GM12878 (cell line): ENCODE data around the gene TGM6. TPM values are rescaled to one million over a fixed set of nuclear protein-coding genes. Genes with fewer than 3 reads are reported as not detected.
A peak's percentile ranks its signal among the peaks of the same experiment; 100 is the strongest.

ENCODE experiments used
- ATAC-seq: fragments of 200-7000 bp; cut with Tn5 transposase; 3 replicates; pipeline ENCODE4 v1.9.1; 2020; ENCODE audit warnings: mild to moderate bottlenecking, moderate library complexity
- BruUV-seq: library from RNA; stranded (reverse); fragments of 400-500 nt; replicated peaks from 2 replicates; lab custom pipeline; 2021; lab: Mats Ljungman, UMichigan
- CTCF ChIA-PET: fragments of 300-600 bp; sonication (Branson Sonifier 250); formaldehyde crosslinking; extraction: SDS; loops from one replicate; lab custom pipeline; 2021; ENCODE audit warnings: inconsistent platforms; lab: Yijun Ruan, JAX
- POLR2A ChIA-PET: fragments of 350-600 bp; formaldehyde crosslinking; extraction: SDS; loops from one replicate; lab custom pipeline; 2021; ENCODE audit warnings: inconsistent platforms; lab: Charles Lee
- RAD21 ChIA-PET: fragments of 300-600 bp; sonication (Branson Sonifier 250); formaldehyde crosslinking; loops from one replicate; lab custom pipeline; 2023; ENCODE audit warnings: antibody characterized with exemption; ENCODE audit not compliant: unreplicated experiment; lab: Charles Lee
- SMC1A ChIA-PET: fragments of 300-600 bp; sonication (Branson Sonifier 250); formaldehyde crosslinking; loops from one replicate; lab custom pipeline; 2023; ENCODE audit not compliant: unreplicated experiment, uncharacterized antibody; lab: Charles Lee
- DNase-seq: peaks from one replicate; pipeline ENCODE4 v3.0.0-alpha.2; 2011; ENCODE audit warnings: low read depth, low spot score
- FAIRE-seq: peaks from 3 replicates; lab custom pipeline; 2011; peaks lifted over from hg19 to GRCh38; lab: Jason Lieb, UNC
- H2AFZ ChIP-seq: 2 replicates; pipeline ENCODE4 v1.6.0; 2011; ENCODE audit warnings: low read depth, low read length, control low read depth; ENCODE audit not compliant: control insufficient read depth
- H3K27ac ChIP-seq: 2 replicates; pipeline ENCODE4 v1.5.1; 2011; ENCODE audit warnings: control low read depth; ENCODE audit not compliant: control insufficient read depth, insufficient read depth
- H3K27me3 ChIP-seq, 2 experiments: replicated peaks in 1 of 2; 2 replicates each; pipeline versions ENCODE4 v1.6.0 to v1.6.1; 2011; ENCODE audit warnings: low read length in 1 of 2; ENCODE audit not compliant: control insufficient read depth in 2 of 2, insufficient read depth in 2 of 2
- H3K36me3 ChIP-seq, 2 experiments: 2 replicates each; pipeline ENCODE4 v1.5.1; 2011; ENCODE audit warnings: low read length in 1 of 2; ENCODE audit not compliant: control insufficient read depth in 2 of 2, insufficient read depth in 2 of 2
- H3K4me1 ChIP-seq: 2 replicates; pipeline ENCODE4 v1.6.1; 2011; ENCODE audit warnings: mild to moderate bottlenecking, low read length, moderate library complexity, mixed read lengths; ENCODE audit not compliant: control insufficient read depth, insufficient read depth
- H3K4me2 ChIP-seq: 2 replicates; pipeline ENCODE4 v1.6.0; 2011; ENCODE audit warnings: control low read depth; ENCODE audit not compliant: control insufficient read depth, insufficient read depth
- H3K4me3 ChIP-seq: fragments of 200-600 bp; sonication (generic); 2 replicates; pipeline ENCODE4 v1.5.1; 2016
- H3K79me2 ChIP-seq: 2 replicates; pipeline ENCODE4 v1.6.0; 2011; ENCODE audit warnings: low read length; ENCODE audit not compliant: control insufficient read depth, insufficient read depth
- H3K9ac ChIP-seq: 2 replicates; pipeline ENCODE4 v1.8.0; 2011; ENCODE audit warnings: low read length, control low read depth, mixed read lengths; ENCODE audit not compliant: control insufficient read depth, insufficient read depth
- H3K9me3 ChIP-seq: replicated peaks from 3 replicates; pipeline ENCODE4 v1.5.1; 2011; ENCODE audit warnings: mild to moderate bottlenecking, low read length; ENCODE audit not compliant: control insufficient read depth, insufficient read depth
- H4K20me1 ChIP-seq: 2 replicates; pipeline ENCODE4 v1.6.0; 2011; ENCODE audit not compliant: control insufficient read depth, insufficient read depth
- FOXK2 ChIP-seq: fragments of 450-650 bp; IDR thresholded peaks from 2 replicates; pipeline ENCODE4 v1.6.1; 2017; ENCODE audit warnings: mild to moderate bottlenecking, moderate library complexity
- MTA2 ChIP-seq: fragments of 450-650 bp; IDR thresholded peaks from 2 replicates; pipeline ENCODE4 v1.6.1; 2016; ENCODE audit warnings: low read depth, mild to moderate bottlenecking, moderate library complexity
- NFYB ChIP-seq: IDR thresholded peaks from 2 replicates; pipeline ENCODE4 v1.6.1; 2011; ENCODE audit warnings: low read depth, mild to moderate bottlenecking, low read length, improper control_type of control experiment, moderate library complexity; ENCODE audit not compliant: insufficient read depth
- NR2C1 ChIP-seq: fragments of 450-650 bp; IDR thresholded peaks from 2 replicates; pipeline ENCODE4 v1.6.1; 2017; ENCODE audit warnings: antibody characterized with exemption, mild to moderate bottlenecking, moderate library complexity
- POLR2A ChIP-seq: IDR thresholded peaks from 2 replicates; pipeline ENCODE4 v1.6.1; 2011; ENCODE audit warnings: low read depth, mild to moderate bottlenecking, low read length
- POLR2AphosphoS5 ChIP-seq: IDR thresholded peaks from 2 replicates; pipeline ENCODE4 v1.6.1; 2011; ENCODE audit warnings: mild to moderate bottlenecking, low read length, inconsistent platforms
- SIX5 ChIP-seq: IDR thresholded peaks from 2 replicates; pipeline ENCODE4 v1.6.1; 2011; ENCODE audit warnings: mild to moderate bottlenecking, low read depth, low read length, moderate library complexity; ENCODE audit not compliant: severe bottlenecking
- TCF12 ChIP-seq: IDR thresholded peaks from 2 replicates; pipeline ENCODE4 v1.6.1; 2011; ENCODE audit warnings: low read depth, mild to moderate bottlenecking, low read length
- ZBED1 ChIP-seq: IDR thresholded peaks from 2 replicates; pipeline ENCODE4 v1.6.1; 2016; ENCODE audit warnings: borderline replicate concordance
- ZNF384 ChIP-seq: IDR thresholded peaks from 2 replicates; pipeline ENCODE4 v1.6.1; 2012; ENCODE audit warnings: low read depth, mild to moderate bottlenecking, low read length, improper control_type of control experiment, borderline replicate concordance
- ZNF592 ChIP-seq: fragments of 450-650 bp; IDR thresholded peaks from 2 replicates; pipeline ENCODE4 v1.6.1; 2017; ENCODE audit warnings: mild to moderate bottlenecking, moderate library complexity
- WGBS: methylation state at CpG from one replicate; pipeline ENCODE4 v1.1.6; 2016; ENCODE audit warnings: low lambda C conversion rate; ENCODE audit not compliant: insufficient replicate concordance, insufficient coverage; ENCODE audit errors: missing lambda C conversion rate; 5-methylcytosine and 5-hydroxymethylcytosine counted together
- in situ Hi-C: fragments of 300-500 bp; cut with MboI; formaldehyde crosslinking; loops from 9 replicates; pipeline ENCODE4 v1.14.3; 2018; ENCODE audit warnings: mixed read lengths
- intact Hi-C: fragments of 100-400 bp; cut with micrococcal nuclease; formaldehyde crosslinking; loops from one replicate; pipeline ENCODE4 v1.14.2; 2022; ENCODE audit not compliant: unreplicated experiment
- polyA plus RNA-seq, 11 experiments: library from polyadenylated mRNA; depleted of rRNA in 4 of 11; unstranded in 6 of 11; stranded (reverse) in 5 of 11; fragments of >200 nt; fragmentation: Nextera tagmentation in 4 of 11; fragmentation: Illumina TruSeq in 1 of 11; extraction: Ambion mirVana in 4 of 11; extraction: Trizol in 1 of 11; gene quantifications; 1 replicate in 1 of 11; 2 replicates in 10 of 11; pipeline versions ENCODE4 v1.2.1 to v1.2.3, GENCODE V29; 2011 to 2016; ENCODE audit warnings: inconsistent platforms in 2 of 11, missing spikeins in 2 of 11, low read depth in 1 of 11
- total RNA-seq, 4 experiments: library from RNA; depleted of rRNA in 3 of 4; stranded (reverse); fragments of >200 nt in 3 of 4; fragmentation: Illumina TruSeq in 1 of 4; extraction: Trizol in 1 of 4; gene quantifications; 2 replicates each; pipeline versions ENCODE4 v1.2.1 to v1.2.3, GENCODE V29; 2013 to 2021

Gene TGM6
- total and polyA plus RNA-seq, 10 of the 15 experiments (the other 5 are each of a cell fraction or from before 2014, with no cell fraction given): not detected

- no peak for FAIRE-seq
- Histone ChIP-seq H3K9me3 (no peaks in the 10 kb centered on the region), H3K9ac (no peak overlapping the region), H3K27me3 (no peaks in the 10 kb centered on the region)
- no peak for TF ChIP-seq NR2C1
- 0 out of 2 replicates have a peak, but pooled peaks have one; percentile 22 for TF ChIP-seq FOXK2
- TF ChIP-seq, all 136 proteins: peak for 1
- H3K27ac ChIP-seq: no peak overlapping the region
- H2AFZ ChIP-seq: no peak overlapping the region
- no TSS peak for BruUV-seq
- in situ Hi-C loops (no loop called here), intact Hi-C loops (loop anchor here (10.0 kb wide), 1 partner anchor 691 kb away; no protein-coding TSS in a partner anchor)
- DNase-seq (no peak), ATAC-seq (no peak)
- peaks cover 2 to 20% of the 10 kb centered on the region in 2 experiments for H3K36me3 ChIP-seq
- no peaks in the 10 kb centered on the region for H4K20me1 ChIP-seq
- ChIA-PET POLR2A (no interaction called here), RAD21 (interaction anchor here (0.9 to 1.6 kb wide), 2 partner anchors 69 to 248 kb away, joined by 3 to 4 read pairs; no protein-coding TSS in a partner anchor), CTCF (interaction anchor here (0.7 to 3.3 kb wide), 11 partner anchors 10 to 491 kb away, joined by 3 to 19 read pairs (median 5); no protein-coding TSS in a partner anchor), SMC1A (interaction anchor here (0.6 to 2.8 kb wide), 5 partner anchors 9 to 248 kb away, joined by 3 to 9 read pairs (median 3); no protein-coding TSS in a partner anchor)
- no peak overlapping the region for H3K4me3 ChIP-seq
- no peaks in the 10 kb centered on the region for H3K79me2 ChIP-seq
- WGBS: 42% methylated on average over 2 of the region's 2 CpGs
- H3K4me2 ChIP-seq: no peak overlapping the region
- H3K4me1 ChIP-seq: no peaks in the 10 kb centered on the region
These were observed 75.2 kb downstream of the TGM6 start for GRCh38 chr20:2455771-2456497.

- Histone ChIP-seq H3K79me2 (peaks cover 1% of the 10 kb centered on the region; the same call in 1 of the 2 replicates), H3K4me2 (no peak overlapping the region), H3K9ac (no peak overlapping the region), H3K36me3 (peaks cover 17 to 48% of the 10 kb centered on the region in 2 experiments), H3K27me3 (no peaks in the 10 kb centered on the region), H3K4me1 (no peaks in the 10 kb centered on the region), H3K9me3 (no peaks in the 10 kb centered on the region), H3K27ac (no peak overlapping the region), H3K4me3 (no peak overlapping the region), H4K20me1 (no peaks in the 10 kb centered on the region), H2AFZ (no peak overlapping the region)
- ChIA-PET SMC1A (no interaction called here), POLR2A (no interaction called here), CTCF (interaction anchor here (0.7 to 1.0 kb wide), 2 partner anchors 13 to 71 kb away, joined by 3 read pairs; no protein-coding TSS in a partner anchor), RAD21 (no interaction called here)
- FAIRE-seq (no peak), DNase-seq (no peak), ATAC-seq (peak; percentile 12; the same call in 2 of the 3 replicates)
- intact Hi-C loops: loop anchor here (10.0 kb wide), 1 partner anchor 694 kb away; no protein-coding TSS in a partner anchor
- BruUV-seq: no TSS peak
- 91% methylated on average over 3 of the region's 3 CpGs for WGBS
- in situ Hi-C loops: no loop called here
- no peak for TF ChIP-seq SIX5
- TF ChIP-seq NR2C1: no peak
- TF ChIP-seq POLR2AphosphoS5: peak; percentile 64; the same call in 1 of the 2 replicates
- peak; percentile 26; the same call in 1 of the 2 replicates for TF ChIP-seq POLR2A
- TF ChIP-seq TCF12: no peak
- no peak for TF ChIP-seq MTA2
- no peak for TF ChIP-seq ZNF592
- TF ChIP-seq NFYB: no peak
- TF ChIP-seq ZBED1: 0 out of 2 replicates have a peak, but pooled peaks have one; percentile 6
- no peak for TF ChIP-seq ZNF384
These were observed 78.3 kb downstream of the TGM6 start for GRCh38 chr20:2458919-2459499.
